Right cardiac atrium (tissue), 5 donors: Measurements from ENCODE around the gene CDH15. TPM values are rescaled to one million over a fixed set of nuclear protein-coding genes. Genes with fewer than 3 reads are reported as not detected.
"Not testable (repeated sequence)": the region's sequence is repeated elsewhere in the genome, so short reads cannot be mapped to it uniquely, and the experiment has no call there.

Source experiments
- ATAC-seq, 2 donors: fragments of 200-7000 bp; cut with Tn5 transposase; one replicate each; pipeline versions ENCODE4 v1.8.0 to v1.9.1; 2020; ENCODE audit warnings: moderate library complexity in 2 of 2, mild to moderate bottlenecking in 1 of 2
- DNase-seq, 3 donors: peaks; one replicate each; pipeline ENCODE4 v3.0.0-alpha.2; 2020
- H3K27ac ChIP-seq: one replicate; pipeline ENCODE4 v1.5.1; 2013; ENCODE audit warnings: mild to moderate bottlenecking, low read length, control low read depth, moderate library complexity
- H3K27me3 ChIP-seq: one replicate; pipeline ENCODE4 v1.6.1; 2013; ENCODE audit not compliant: control insufficient read depth, insufficient read depth
- H3K4me1 ChIP-seq: one replicate; pipeline ENCODE4 v1.6.1; 2013; ENCODE audit warnings: low read length; ENCODE audit not compliant: control insufficient read depth, insufficient read depth
- H3K4me3 ChIP-seq: one replicate; pipeline ENCODE4 v1.5.1; 2013; ENCODE audit warnings: low read length, control low read depth
- H3K9me3 ChIP-seq: one replicate; pipeline ENCODE4 v1.6.1; 2013; ENCODE audit warnings: low read length; ENCODE audit not compliant: control insufficient read depth
- WGBS: extraction: QIAGEN DNeasy Blood & Tissue Kit; methylation state at CpG from one replicate; pipeline ENCODE4 v1.1.7; 2013; 5-methylcytosine and 5-hydroxymethylcytosine counted together
- intact Hi-C, 4 donors: fragments of 100-400 bp; cut with DNase I; formaldehyde crosslinking; loops; one replicate each; pipeline versions ENCODE4 v1.11.0 to v1.14.0; 2022 to 2023
- polyA plus RNA-seq: library from polyadenylated mRNA; stranded (reverse); fragments of 200-250 nt; gene quantifications from one replicate; pipeline ENCODE4 v1.2.3, GENCODE V29; 2013
- total RNA-seq, 4 donors: library from RNA; stranded (reverse); fragmentation: NEBNext Ultra II Directional; extraction: Animal tissue kit (Norgen Biotek cat#: 25700); gene quantifications; one replicate each; pipeline ENCODE4 v1.2.1, GENCODE V29; 2021
- donor health status: healthy with polysubstance abuse.
- donor health status: DM: no; HTN: yes; CAD: no.
- donor health status: DM: no; HTN: no; CAD: no.
- donor health status: DM: no; HTN: yes; CAD: no; lungs with severe emphysema.
- donor health status: DM: yes; HTN: yes; CAD: no.

The CDH15 gene
- total and polyA plus RNA-seq, 5 donors = 0.05 to 0.14 (median 0.11) TPM

DNA sequence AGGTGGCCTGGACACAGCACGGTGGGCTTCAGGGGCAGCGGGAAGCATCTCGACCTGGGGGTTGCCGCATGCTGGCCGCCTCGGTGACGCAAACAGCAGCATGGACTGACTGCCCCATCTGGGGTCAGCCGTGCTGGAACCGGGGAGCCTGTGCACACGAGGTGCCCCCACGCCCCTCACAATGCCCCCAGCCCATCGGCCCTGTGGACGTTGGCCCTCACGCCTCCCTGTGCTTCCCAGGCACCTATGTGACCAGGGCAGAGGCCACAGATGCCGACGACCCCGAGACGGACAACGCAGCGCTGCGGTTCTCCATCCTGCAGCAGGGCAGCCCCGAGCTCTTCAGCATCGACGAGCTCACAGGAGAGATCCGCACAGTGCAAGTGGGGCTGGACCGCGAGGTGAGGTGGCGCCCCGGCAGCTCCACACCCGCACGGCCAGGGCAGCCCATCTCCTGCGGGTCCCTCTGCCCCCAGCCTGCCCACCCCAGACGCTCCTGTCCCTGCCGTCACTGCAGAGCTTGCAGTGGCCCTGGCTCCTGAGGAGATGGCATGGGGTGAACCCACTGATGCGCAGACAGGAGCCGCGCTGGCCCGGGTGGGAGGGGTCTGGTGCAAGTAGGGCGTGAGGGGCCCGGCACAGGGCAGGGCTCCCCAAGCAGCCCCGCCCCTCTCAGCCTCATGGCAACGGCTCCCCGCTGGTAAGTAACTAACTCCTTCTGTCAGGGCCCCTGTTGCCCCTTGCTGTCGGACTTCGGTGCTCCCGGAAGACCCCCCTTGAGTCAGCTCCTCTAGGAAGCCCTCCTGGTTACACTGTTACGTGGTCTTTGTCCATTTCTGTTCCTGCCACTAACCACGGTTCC is 13.6 kb downstream of the CDH15 start:
- WGBS = 76% methylated on average over 48 of the region's 48 CpGs
- H3K4me3 ChIP-seq = no peak overlapping the region
- DNase-seq (peak in 2 of 3 donors; percentile 49 to 52), ATAC-seq (peak in 1 of 2 donors; percentile 25)
- H3K4me1 ChIP-seq = no peaks in the 10 kb centered on the region
- no peaks in the 10 kb centered on the region for H3K9me3 ChIP-seq
- no peak overlapping the region for H3K27ac ChIP-seq
- no peaks in the 10 kb centered on the region for H3K27me3 ChIP-seq
- intact Hi-C loops = no loop called here

DNA sequence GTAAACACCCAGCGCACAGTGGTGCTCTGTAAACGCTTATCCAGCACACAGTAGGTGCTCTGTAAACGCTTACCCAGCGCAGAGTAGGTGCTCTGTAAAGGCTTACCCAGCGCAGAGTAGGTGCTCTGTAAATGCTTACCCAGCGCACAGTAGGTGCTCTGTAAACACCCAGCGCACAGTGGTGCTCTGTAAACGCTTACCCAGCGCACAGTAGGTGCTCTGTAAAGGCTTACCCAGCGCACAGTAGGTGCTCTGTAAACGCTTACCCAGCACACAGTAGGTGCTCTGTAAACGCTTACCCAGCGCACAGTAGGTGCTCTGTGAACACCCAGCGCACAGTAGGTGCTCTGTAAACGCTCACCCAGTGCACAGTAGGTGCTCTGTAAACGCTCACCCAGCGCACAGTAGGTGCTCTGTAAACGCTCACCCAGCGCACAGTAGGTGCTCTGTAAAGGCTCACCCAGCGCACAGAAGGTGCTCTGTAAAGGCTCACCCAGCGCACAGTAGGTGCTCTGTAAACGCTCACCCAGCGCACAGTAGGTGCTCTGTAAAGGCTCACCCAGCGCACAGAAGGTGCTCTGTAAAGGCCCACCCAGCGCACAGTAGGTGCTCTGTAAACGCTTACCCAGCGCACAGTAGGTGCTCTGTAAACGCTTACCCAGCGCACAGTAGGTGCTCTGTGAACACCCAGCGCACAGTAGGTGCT is 14.5 kb downstream of the CDH15 start:
- peak in 1 of 3 donors; percentile 0 for DNase-seq
- WGBS = 92% methylated on average over 30 of the region's 30 CpGs
- H3K9me3 ChIP-seq, ATAC-seq, intact Hi-C loops, H3K4me1 ChIP-seq, H3K4me3 ChIP-seq, H3K27me3 ChIP-seq, H3K27ac ChIP-seq: not testable (repeated sequence)

DNA sequence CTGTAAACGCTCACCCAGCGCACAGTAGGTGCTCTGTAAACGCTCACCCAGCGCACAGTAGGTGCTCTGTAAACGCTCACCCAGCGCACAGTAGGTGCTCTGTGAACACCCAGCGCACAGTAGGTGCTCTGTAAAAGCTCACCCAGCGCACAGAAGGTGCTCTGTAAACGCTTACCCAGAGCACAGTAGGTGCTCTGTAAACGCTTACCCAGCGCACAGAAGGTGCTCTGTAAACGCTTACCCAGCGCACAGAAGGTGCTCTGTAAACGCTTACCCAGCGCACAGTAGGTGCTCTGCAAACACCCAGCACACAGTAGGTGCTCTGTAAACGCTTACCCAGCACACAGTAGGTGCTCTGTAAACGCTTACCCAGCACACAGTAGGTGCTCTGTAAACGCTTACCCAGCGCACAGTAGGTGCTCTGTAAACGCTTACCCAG is 15.1 kb downstream of the CDH15 start:
- H3K9me3 ChIP-seq = not testable (repeated sequence)

DNA sequence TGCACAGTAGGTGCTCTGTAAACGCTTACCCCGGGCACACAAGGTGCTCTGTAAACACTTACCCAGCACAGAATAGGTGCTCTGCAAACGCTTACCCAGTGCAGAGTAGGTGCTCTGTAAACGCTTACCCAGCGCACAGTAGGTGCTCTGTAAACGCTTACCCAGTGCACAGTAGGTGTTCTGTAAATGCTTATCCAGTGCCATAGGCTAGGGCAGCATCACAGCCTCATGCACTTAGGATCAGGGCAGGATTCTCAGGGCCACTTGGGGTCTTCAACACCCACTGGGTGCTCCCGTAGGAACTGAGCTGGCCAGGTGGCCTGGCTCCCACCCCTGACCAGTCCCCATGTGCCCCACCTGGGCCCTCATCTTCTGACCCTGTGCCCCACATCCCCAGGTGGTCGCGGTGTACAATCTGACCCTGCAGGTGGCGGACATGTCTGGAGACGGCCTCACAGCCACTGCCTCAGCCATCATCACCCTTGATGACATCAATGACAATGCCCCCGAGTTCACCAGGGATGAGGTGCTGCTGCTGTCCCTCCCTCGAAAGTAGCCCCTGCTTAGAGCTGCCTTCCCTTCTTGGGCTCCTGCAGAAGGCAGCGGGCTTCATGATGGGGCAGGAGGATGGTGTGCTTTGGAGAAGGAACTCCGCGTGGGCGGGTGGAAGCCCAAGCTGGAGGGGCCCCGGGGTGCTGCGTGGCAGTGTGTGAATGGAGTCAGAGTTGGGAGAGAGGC is 15.7 kb downstream of the CDH15 start:
- Histone ChIP-seq H3K27me3 (no peaks in the 10 kb centered on the region), H3K4me3 (no peak overlapping the region), H3K4me1 (no peaks in the 10 kb centered on the region), H3K9me3 (no peaks in the 10 kb centered on the region), H3K27ac (no peak overlapping the region)
- 70% methylated on average over 19 of the region's 19 CpGs for WGBS
- DNase-seq (peak in 2 of 3 donors; percentile 32 to 46), ATAC-seq (no peak)
- intact Hi-C loops = no loop called here

More for the DNA sequence above, 15.1 kb downstream of the CDH15 start:
- WGBS = 92% methylated on average over 20 of the region's 20 CpGs
- H3K27me3 ChIP-seq, H3K4me3 ChIP-seq, intact Hi-C loops, H3K4me1 ChIP-seq, ATAC-seq, H3K27ac ChIP-seq: not testable (repeated sequence)
- peak in 1 of 3 donors; percentile 16 for DNase-seq

DNA sequence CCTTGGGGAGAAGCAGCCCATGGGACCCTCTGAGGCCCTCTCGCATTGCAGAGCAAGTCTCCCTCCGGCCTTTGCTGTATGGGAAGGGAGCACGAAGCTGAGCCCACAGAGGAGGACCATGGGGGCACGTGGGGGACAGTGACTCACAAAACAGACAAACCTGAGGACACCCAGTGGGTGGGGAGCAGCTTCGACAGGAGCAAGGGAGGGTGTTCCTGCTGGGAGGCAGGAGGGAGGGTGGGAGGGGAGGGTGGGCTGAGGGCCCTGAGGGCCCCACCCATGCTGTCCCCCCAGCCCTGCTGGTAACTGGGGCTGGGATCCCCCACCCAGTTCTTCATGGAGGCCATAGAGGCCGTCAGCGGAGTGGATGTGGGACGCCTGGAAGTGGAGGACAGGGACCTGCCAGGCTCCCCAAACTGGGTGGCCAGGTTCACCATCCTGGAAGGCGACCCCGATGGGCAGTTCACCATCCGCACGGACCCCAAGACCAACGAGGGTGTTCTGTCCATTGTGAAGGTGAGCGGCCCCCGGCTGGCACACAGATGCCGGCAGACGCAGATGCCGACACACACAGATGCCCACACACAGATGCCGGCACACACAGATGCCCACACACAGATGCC is 16.3 kb downstream of the CDH15 start:
- WGBS = 72% methylated on average over 19 of the region's 19 CpGs
- Histone ChIP-seq H3K4me3 (no peak overlapping the region), H3K9me3 (no peaks in the 10 kb centered on the region), H3K4me1 (no peaks in the 10 kb centered on the region), H3K27me3 (no peaks in the 10 kb centered on the region), H3K27ac (no peak overlapping the region)
- intact Hi-C loops = no loop called here
- ATAC-seq = no peak
- DNase-seq = peak in 2 of 3 donors; percentile 38 to 42

DNA sequence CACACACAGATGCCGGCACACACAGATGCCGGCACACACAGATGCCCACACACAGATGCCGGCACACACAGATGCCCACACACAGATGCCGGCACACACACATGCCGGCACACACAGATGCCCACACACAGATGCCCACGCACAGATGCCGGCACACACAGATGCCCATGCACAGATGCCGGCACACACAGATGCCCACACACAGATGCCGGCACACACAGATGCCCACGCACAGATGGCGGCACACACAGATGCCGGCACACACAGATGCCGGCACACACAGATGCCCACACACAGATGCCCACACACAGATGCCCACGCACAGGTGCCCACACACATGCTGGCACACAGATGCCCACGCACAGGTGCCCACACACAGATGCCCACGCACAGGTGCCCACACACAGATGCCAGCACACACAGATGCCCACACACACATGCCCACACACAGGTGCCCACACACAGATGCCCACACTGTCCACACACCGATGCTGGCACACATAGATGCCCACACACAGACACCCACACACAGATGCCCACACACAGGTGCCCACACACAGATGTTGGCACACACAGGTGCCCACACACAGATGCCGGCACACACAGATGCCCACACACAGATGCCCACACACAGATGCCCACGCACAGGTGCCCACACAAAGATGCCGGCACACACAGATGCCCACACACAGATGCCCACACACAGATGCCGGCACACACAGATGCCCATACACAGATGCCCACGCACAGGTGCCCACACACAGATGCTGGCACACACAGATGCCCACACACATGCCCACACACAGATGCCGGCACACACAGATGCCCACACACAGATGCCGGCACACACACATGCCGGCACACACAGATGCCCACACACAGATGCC is 17.2 kb downstream of the CDH15 start:
- intact Hi-C loops = not testable (repeated sequence)

DNA sequence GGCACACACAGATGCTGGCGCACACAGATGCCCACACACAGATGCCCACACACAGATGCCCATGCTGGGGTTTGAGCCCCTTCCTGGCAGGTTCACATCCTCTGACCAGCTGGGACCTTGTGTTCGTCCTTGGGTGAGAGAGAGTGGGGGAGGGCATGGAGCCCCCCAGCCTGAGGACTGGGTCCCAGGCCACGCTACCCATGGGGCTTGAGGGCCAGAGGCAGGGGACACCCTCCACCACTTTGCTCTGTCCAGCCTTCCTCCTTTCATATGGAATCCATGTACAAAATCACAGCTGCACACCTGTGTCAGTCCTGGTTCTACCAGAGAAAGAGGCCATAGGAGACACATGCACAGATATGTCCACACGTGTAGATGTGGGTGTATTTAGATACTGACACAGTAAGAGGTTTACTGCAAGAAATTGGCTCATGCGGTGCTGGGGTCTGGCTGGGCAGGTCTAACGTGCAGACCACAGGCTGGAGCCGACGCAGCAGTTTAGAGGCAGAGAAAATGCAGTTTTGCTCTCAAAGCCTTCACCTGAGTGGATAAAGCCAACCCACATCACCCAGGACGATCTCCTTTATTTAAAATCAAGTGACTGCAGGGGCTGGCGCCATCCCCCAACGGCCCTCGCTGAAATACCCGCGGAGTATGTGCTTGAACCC is 17.9 kb downstream of the CDH15 start:
- DNase-seq (peak in 2 of 3 donors; percentile 12 to 22), ATAC-seq (no peak)
- Histone ChIP-seq H3K27ac (no peak overlapping the region), H3K9me3 (no peaks in the 10 kb centered on the region), H3K4me3 (no peak overlapping the region), H3K27me3 (no peaks in the 10 kb centered on the region), H3K4me1 (no peaks in the 10 kb centered on the region)
- 64% methylated on average over 14 of the region's 14 CpGs for WGBS
- intact Hi-C loops = no loop called here

More for the DNA sequence above, 17.2 kb downstream of the CDH15 start:
- ATAC-seq, H3K27ac ChIP-seq, H3K9me3 ChIP-seq, H3K4me3 ChIP-seq, H3K27me3 ChIP-seq, H3K4me1 ChIP-seq: not testable (repeated sequence)
- WGBS = 94% methylated on average over 25 of the region's 25 CpGs
- DNase-seq = peak in 2 of 3 donors; percentile 8 to 29

DNA sequence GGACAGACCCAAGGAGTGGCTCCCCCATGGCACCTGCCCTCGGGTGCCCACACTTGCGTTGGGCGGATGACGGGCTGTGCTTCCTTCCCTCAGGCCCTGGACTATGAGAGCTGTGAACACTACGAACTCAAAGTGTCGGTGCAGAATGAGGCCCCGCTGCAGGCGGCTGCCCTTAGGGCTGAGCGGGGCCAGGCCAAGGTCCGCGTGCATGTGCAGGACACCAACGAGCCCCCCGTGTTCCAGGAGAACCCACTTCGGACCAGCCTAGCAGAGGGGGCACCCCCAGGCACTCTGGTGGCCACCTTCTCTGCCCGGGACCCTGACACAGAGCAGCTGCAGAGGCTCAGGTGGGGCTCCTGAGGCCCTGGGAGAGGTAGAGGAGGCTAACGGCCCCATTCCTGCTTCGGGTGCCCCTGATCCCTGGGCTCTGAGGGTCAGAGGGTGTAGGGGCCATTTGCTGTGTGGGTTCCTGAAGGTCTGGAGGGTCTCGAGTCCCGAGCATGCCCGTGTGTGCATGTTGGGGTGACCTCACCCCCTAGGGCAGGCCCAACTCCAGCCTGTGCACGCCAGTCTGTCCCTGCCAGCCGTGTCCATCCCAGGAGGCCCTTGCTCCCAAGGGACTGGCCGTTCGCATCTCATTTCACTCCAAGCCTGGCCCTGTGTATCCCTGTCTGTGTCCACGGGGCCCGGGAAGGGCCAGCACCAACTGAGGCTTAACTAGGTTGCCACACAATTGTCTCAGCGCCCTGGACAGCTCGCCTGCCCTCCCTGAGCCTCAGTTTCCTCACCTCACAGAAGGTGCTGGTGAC is 18.8 kb downstream of the CDH15 start:
- Histone ChIP-seq H3K27ac (no peak overlapping the region), H3K4me3 (no peak overlapping the region), H3K4me1 (no peaks in the 10 kb centered on the region), H3K9me3 (no peaks in the 10 kb centered on the region), H3K27me3 (no peaks in the 10 kb centered on the region)
- DNase-seq (peak in 2 of 3 donors; percentile 28 to 43), ATAC-seq (no peak)
- WGBS = 64% methylated on average over 28 of the region's 28 CpGs
- intact Hi-C loops = no loop called here
